Bone marrow (tissue), 2 donors: ENCODE data around the gene HDAC4.
A peak's percentile ranks its signal among the peaks of the same experiment; 100 is the strongest.

Source experiments
- DNase-seq, 2 donors: peaks; one replicate each; lab custom pipeline; 2025; lab: John Stamatoyannopoulos, UW

HDAC4 gene

DNA sequence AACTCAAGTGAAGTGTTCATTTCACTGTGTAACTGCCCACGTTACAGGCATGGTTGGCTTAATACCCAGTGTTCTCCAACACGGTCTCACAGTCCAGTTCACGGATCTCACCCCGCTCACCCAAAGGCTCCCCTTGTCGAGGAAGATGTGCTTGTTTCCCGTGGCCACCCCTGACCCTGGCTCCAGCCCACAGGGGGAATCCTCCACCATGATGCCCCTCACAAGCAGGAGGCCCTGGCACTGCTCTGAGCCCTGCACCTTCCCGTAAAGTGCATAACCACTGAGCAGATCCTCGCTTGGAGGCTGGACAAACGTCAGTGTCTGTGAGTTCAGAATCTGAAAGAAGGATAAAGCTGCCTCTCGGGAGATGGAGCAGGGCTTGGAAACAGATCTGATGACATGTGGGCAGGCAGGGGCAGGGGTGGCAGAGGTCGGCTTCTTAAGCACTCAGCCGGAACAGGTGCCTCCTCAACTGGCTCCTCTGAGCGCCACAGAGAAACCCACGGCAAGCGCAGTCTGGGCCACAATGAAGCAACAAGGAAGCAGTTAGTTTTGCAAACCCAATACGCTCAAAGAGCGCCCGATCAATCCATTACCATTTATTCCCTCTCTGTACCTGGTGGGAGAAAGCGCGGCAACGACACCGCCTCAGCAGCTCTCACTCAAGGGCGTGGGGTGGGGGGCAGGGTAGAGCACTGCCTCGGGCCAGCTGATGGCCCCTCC, 17.6 kb downstream of the HDAC4 start:
- no peak for DNase-seq

GRCh38 chr2:239382384-239382880, 18.4 kb downstream of the HDAC4 start:
- no peak for DNase-seq

- no peak for DNase-seq
Observed at GRCh38 chr2:239381709-239382134, 19.1 kb downstream of the HDAC4 start.

- peak in 1 of 2 donors; percentile 9 for DNase-seq
Observed at GRCh38 chr2:239380831-239381708, 19.8 kb downstream of the HDAC4 start.

DNA sequence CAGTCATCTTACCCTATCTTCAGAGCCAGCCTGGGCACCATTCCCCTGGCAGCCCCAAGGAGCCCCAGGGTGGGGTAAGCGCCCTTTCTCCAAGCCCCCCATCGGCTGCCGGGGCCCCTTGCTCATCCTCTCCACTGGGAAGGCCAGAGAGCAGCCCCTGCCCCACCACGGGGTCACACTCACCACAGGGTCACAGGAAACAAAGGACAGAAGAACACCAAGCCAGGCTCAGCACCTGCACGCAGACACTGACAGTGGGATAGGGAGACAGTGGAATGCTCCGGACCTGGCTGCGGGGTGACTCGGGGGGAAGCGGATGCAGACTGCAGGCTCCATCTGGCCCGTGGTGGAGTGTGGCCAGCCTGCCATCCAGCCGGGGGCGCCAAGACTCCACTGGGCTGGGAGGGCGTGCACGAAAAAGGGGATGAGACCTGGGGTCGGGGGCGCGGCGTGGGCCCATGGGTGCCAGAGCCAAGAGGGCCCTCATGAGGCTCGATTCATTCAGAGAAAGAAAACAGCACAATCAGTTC, 21.1 kb downstream of the HDAC4 start:
- DNase-seq, result no peak

DNA sequence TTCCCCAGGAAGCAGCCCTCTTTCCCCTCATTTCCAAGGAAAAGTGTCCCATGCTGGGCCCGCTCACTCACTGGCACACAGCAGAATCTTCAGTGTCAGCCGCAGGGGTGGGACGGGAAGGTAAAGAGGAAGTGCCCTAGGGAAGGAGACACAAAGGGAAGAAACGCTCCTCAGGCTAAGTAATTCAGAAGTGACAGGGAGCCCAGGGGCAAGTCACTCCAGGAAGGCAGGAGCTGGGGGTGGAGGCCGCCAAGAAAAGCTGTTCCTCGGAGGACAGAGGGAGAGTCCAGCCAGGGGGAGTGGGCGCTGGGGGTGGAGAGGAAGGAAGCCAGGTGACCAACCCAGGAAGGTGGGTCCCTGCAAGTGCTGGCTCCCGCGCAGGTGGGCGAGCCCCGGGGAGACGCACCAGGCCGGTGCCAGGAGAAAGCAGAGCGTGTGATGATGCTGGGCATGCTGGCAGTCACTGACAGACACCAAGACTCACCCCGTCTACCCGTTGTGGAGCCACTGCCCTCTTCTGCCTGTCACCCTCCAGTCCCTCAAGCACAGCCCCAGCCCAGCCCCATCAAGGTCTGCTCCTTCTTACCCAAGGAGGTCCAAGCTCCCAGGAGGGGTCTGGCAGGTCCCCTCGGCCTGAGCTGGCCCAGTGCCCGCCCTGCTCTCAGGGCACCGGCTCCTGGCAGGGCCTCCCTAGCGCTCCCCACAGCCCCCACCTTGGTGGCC, 21.7 kb downstream of the HDAC4 start:
- DNase-seq, result no peak

DNA sequence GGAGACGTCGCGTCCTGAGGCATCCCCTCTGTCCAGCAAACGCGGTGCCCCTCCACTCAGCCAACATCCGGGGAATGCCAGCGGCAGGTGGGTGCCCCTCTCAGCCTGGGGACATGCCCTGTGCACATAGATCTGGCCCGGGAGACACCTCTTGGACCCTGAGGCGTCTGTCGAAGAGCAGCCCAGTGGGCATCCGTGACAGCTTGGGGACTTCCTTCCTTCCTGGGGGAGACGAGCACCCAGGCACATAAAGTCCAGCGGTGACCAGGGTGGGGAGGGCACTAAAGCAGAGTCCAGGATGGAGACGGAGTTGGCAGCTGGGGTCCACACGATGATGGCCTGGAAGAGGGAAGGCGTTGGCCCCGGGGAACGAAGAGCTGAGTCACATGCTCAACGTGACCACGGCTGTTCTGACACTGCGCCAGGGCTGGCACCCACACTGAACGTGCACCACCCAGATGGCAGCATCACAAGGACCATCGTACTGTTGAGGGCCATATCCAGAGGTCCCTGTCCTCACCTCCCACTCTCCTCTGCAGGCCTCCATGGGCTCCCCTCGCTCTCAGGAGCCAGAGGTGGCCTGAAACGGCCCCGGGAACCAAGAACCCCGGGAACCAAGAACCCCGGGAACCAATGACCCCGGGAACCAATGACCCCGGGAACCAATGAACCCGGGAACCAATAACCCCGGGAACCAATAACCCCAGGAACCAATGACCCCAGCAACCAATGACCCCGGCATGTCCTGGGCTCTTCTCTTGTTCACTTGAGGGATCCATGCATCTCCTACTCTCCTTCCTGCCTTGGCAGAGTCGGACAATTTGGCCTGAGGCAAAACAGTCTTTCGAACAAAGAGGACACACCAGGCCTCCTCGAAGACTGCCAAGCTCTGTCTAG, 22.6 kb downstream of the HDAC4 start:
- no peak for DNase-seq

DNA sequence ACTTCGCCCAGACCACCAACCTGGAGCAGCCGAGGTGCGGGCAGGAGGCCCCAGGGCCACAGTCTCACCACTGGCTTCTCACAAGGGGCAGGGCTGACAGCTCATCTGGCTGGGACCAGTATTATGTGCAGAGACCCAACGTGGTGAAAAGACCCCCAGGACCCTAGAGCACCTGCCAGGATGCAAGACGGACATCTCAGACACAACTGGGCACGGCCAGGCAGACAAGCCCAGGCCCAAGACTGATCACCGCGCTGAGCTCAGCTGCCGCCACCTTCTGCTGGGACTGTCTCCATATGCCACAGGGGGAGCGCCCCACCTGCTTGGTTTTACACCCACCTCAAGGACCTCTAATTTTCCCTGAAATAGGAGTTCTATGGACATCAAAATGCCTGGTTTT, 23.2 kb downstream of the HDAC4 start:
- DNase-seq, result no peak

- DNase-seq, result no peak
Observed at GRCh38 chr2:239376942-239377531, 23.8 kb downstream of the HDAC4 start.

- DNase-seq, result no peak
Observed at GRCh38 chr2:239376351-239376750, 24.5 kb downstream of the HDAC4 start.

- no peak for DNase-seq
Observed at GRCh38 chr2:239375278-239376061, 25.4 kb downstream of the HDAC4 start.

DNA sequence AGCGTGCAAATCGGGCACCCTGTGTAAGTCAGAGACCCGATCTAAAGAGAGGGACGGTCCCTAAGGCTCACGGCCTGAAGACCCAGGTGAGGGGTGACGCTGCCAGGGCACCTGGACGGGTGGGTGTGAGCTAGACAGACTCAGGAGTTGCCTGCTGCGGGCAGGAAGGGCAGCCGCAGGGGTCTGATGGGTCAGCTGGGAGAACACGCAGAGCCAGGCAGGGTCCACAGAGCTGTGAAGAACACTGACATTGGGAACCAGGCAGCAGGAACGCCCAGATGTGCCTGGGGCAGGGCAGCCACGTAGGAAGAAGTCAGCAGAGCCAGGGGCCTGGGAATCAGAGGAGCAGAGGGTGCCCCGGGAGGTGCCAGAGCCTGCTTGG, 25.9 kb downstream of the HDAC4 start:
- no peak for DNase-seq

DNA sequence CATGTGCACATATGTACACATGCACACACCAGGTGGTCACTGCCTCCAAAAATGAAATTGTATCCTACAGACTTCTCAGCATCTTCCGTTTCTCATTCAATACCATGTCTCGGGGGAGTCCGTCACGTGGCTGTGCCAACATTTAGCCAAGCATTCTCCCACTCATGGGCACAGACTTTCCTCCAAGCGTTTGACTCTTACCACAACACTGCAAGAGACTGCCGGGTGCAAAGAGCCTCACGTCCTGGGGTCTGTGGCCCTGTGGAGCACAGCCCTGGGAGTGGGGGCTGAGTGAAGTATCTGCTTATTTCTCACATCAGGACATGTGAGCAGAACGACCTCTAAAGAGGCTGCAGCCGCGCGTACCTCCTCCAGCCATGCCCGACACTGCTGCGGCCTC, 28.0 kb downstream of the HDAC4 start:
- DNase-seq, result no peak

GRCh38 chr2:239371726-239372686, 28.8 kb downstream of the HDAC4 start:
- DNase-seq, result no peak

- no peak for DNase-seq
Observed at GRCh38 chr2:239370876-239371725, 29.7 kb downstream of the HDAC4 start.

- DNase-seq, result no peak
Observed at GRCh38 chr2:239370403-239370802, 30.4 kb downstream of the HDAC4 start.

- DNase-seq, result no peak
Observed at GRCh38 chr2:239369631-239370161, 31.1 kb downstream of the HDAC4 start.
